Suprapubic skin (tissue), 4 donors: Measurements from ENCODE around the gene CCDC148. TPM values are rescaled to one million over a fixed set of nuclear protein-coding genes. Genes with fewer than 3 reads are reported as not detected.

Experiments
- DNase-seq, 2 donors: peaks; one replicate each; pipeline ENCODE4 v3.0.0-alpha.2; 2019; ENCODE audit warnings: low spot score in 2 of 2
- H3K27ac ChIP-seq: fragments of 200-600 bp; sonication (generic); one replicate; pipeline ENCODE4 v1.5.1; 2019
- H3K27me3 ChIP-seq: fragments of 200-600 bp; sonication (generic); one replicate; pipeline ENCODE4 v1.5.1; 2019
- H3K36me3 ChIP-seq: fragments of 200-600 bp; sonication (generic); one replicate; pipeline ENCODE4 v1.5.1; 2019
- H3K4me1 ChIP-seq: fragments of 200-600 bp; sonication (generic); one replicate; pipeline ENCODE4 v1.5.1; 2019
- H3K4me3 ChIP-seq: fragments of 200-600 bp; sonication (generic); one replicate; pipeline ENCODE4 v1.5.1; 2019; ENCODE audit warnings: mild to moderate bottlenecking
- H3K9me3 ChIP-seq: fragments of 200-600 bp; sonication (generic); one replicate; pipeline ENCODE4 v1.5.1; 2019
- EP300 ChIP-seq: sonication (generic); formaldehyde crosslinking; IDR thresholded peaks from one replicate; pipeline ENCODE4 v1.6.1; 2017; ENCODE audit warnings: antibody characterized with exemption
- POLR2A ChIP-seq, 2 donors: fragments of 450-650 bp; IDR thresholded peaks; one replicate each; pipeline ENCODE4 v1.6.1; 2017; ENCODE audit warnings: antibody characterized with exemption in 2 of 2, mild to moderate bottlenecking in 2 of 2, moderate library complexity in 2 of 2
- POLR2AphosphoS5 ChIP-seq, 3 donors: sonication (generic); formaldehyde crosslinking; IDR thresholded peaks; one replicate each; pipeline ENCODE4 v1.6.1; 2017; ENCODE audit warnings: antibody characterized with exemption in 3 of 3
- WGBS: methylation state at CpG from one replicate; pipeline ENCODE4 v1.1.5; 2018; 5-methylcytosine and 5-hydroxymethylcytosine counted together
- total RNA-seq, 4 donors: library from RNA; depleted of rRNA; stranded (reverse); fragments of >200 nt; gene quantifications; one replicate each; pipeline ENCODE4 v1.1.0, GENCODE V29; 2016
- TF ChIP-seq, protein P1 (sequence below), 2 donors: fragments of 200-600 bp in 1 of 2; fragments of 450-650 bp in 1 of 2; sonication (generic) in 1 of 2; IDR thresholded peaks; one replicate each; pipeline ENCODE4 v1.5.1; 2016 to 2019; ENCODE audit warnings: antibody characterized with exemption in 2 of 2, mild to moderate bottlenecking in 1 of 2, moderate library complexity in 1 of 2

Gene CCDC148
- total RNA-seq, 4 donors from 2014 or later: 0.29 to 0.72 (median 0.42) TPM; not detected in 1

- Histone ChIP-seq H3K27me3 (no peaks in the 10 kb centered on the region), H3K9me3 (no peaks in the 10 kb centered on the region), H3K36me3 (no peaks in the 10 kb centered on the region), H3K4me3 (no peak overlapping the region), H3K4me1 (peaks cover 9% of the 10 kb centered on the region), H3K27ac (no peak overlapping the region)
- WGBS: 72% methylated on average over 2 of the region's 2 CpGs
- DNase-seq: no peak
- no peak for TF ChIP-seq POLR2AphosphoS5 (IDR thresholded peaks at IDR 0.05)
Measured at GRCh38 chr2:158194229-158194628, 262.3 kb downstream of the CCDC148 start.

DNA sequence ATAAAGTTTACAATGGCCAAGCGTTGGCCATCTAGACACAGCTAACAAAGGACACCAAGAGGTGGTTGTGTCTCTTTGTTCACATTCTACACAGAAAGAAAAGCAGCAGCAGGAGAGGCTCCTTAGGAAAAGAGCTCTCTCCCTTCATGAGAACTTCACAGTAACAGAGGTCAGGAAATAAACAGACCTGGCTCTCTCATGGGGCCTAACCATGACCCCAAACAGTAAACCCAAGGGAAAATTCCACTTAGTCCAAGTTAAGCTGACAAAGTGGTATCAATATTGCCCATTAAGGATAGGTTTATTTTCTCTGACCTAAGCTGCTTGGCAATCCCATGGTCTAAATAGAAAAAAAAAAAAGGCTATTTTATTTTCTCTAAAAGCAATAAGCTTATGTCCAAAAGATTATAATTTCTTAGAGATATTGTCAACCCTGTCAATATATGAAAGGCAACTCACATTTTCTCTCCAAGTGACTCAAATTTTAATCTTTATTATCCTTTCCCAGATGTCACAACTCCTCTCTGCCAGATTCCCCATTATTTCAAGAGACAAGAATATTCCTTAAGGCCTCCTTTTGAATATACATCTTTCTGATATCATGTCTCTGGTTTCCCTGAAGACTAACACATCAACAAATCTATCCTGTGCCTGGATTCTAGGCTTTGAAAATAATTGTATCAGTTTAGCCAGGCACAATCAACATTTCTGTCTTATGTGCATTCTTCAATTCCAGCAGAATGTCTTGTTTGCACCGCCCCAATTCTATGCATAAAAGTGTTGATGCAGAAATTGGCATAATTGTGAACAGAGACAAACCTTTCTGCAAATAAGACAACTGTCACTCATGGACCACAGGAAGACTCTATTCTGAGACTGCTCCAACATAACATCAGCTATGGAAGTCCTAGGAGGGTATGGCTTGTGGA is 263.8 kb downstream of the CCDC148 start:
- WGBS: 100% methylated on average over 2 of the region's 2 CpGs
- H3K27me3 ChIP-seq: no peaks in the 10 kb centered on the region
- DNase-seq: no peak
- H3K4me3 ChIP-seq: no peak overlapping the region
- H3K4me1 ChIP-seq: peaks cover 9% of the 10 kb centered on the region
- H3K27ac ChIP-seq: no peak overlapping the region
- H3K9me3 ChIP-seq: no peaks in the 10 kb centered on the region
- no peaks in the 10 kb centered on the region for H3K36me3 ChIP-seq
- TF ChIP-seq, protein P1, sequence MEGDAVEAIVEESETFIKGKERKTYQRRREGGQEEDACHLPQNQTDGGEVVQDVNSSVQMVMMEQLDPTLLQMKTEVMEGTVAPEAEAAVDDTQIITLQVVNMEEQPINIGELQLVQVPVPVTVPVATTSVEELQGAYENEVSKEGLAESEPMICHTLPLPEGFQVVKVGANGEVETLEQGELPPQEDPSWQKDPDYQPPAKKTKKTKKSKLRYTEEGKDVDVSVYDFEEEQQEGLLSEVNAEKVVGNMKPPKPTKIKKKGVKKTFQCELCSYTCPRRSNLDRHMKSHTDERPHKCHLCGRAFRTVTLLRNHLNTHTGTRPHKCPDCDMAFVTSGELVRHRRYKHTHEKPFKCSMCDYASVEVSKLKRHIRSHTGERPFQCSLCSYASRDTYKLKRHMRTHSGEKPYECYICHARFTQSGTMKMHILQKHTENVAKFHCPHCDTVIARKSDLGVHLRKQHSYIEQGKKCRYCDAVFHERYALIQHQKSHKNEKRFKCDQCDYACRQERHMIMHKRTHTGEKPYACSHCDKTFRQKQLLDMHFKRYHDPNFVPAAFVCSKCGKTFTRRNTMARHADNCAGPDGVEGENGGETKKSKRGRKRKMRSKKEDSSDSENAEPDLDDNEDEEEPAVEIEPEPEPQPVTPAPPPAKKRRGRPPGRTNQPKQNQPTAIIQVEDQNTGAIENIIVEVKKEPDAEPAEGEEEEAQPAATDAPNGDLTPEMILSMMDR (IDR thresholded peaks at IDR 0.05): no peak
- no peak for TF ChIP-seq POLR2A (IDR thresholded peaks at IDR 0.05)
- TF ChIP-seq POLR2AphosphoS5 (IDR thresholded peaks at IDR 0.05): no peak
- no peak for TF ChIP-seq EP300

DNA sequence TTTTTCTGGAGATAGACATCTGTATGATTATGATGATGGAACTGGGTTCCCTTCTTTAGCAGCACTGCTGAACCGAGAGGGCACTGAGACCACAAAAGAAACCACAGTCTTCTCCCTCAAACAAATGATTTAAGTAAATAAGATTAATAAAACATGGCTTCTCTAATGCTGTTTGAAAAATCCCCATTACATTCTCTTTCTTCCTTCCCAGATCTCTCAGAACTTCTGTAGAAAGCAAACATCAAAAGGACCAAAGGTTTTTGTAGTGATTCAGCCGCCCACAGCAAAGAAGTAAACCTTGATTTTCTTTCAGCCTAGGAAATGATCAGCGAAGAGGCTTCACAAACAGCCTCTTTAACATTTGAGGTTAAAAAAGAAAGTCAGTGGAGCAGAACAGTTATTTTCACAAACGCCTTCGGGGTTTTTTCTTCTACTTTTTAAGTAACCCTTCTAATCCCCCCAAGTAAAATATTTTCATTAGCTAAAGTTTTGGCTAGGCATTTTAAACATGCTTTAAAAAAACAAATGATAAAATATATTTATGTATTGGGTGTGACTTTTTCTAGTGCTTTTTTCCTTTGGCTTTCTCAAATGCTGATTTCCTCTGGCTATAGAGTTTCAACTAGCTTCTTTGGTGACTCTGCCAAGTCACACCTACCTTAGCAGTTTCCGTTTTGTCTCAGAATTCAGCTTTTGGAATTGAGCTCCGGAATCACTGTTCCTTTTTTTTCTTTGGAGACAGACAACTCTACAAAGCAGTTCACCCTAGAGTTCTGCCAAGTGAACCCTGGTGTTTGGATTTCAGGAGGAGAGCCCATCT is 265.3 kb downstream of the CCDC148 start:
- TF ChIP-seq, protein P1 (IDR thresholded peaks at IDR 0.05): no peak
- TF ChIP-seq POLR2AphosphoS5 (IDR thresholded peaks at IDR 0.05) (no peak), POLR2A (IDR thresholded peaks at IDR 0.05) (no peak), EP300 (no peak)
- WGBS: 10% methylated on average over 7 of the region's 7 CpGs
- DNase-seq: no peak
- Histone ChIP-seq H3K36me3 (no peaks in the 10 kb centered on the region), H3K27me3 (no peaks in the 10 kb centered on the region), H3K4me1 (peaks cover 9% of the 10 kb centered on the region), H3K9me3 (no peaks in the 10 kb centered on the region), H3K4me3 (peak overlapping the region; percentile 7), H3K27ac (no peak overlapping the region)

- H3K4me1 ChIP-seq: peaks cover 9% of the 10 kb centered on the region
Measured at GRCh38 chr2:158189526-158189925, 267.0 kb downstream of the CCDC148 start.

GRCh38 chr2:158187908-158188307 is 268.6 kb downstream of the CCDC148 start:
- no peak overlapping the region for H3K27ac ChIP-seq
- H3K4me1 ChIP-seq: peaks cover 12% of the 10 kb centered on the region
- no peak overlapping the region for H3K4me3 ChIP-seq
- TF ChIP-seq, protein P1 (IDR thresholded peaks at IDR 0.05): no peak
- no peak for TF ChIP-seq POLR2AphosphoS5 (IDR thresholded peaks at IDR 0.05)
- TF ChIP-seq POLR2A (IDR thresholded peaks at IDR 0.05): no peak
- TF ChIP-seq EP300: no peak
- no peaks in the 10 kb centered on the region for H3K36me3 ChIP-seq
- 73% methylated on average over 1 of the region's 1 CpG for WGBS
- DNase-seq: no peak
- H3K9me3 ChIP-seq: no peaks in the 10 kb centered on the region
- H3K27me3 ChIP-seq: no peaks in the 10 kb centered on the region

More at GRCh38 chr2:158189526-158189925, 267.0 kb downstream of the CCDC148 start:
- H3K4me3 ChIP-seq: no peak overlapping the region
- H3K36me3 ChIP-seq: no peaks in the 10 kb centered on the region
- H3K27me3 ChIP-seq: no peaks in the 10 kb centered on the region
- TF ChIP-seq POLR2AphosphoS5 (IDR thresholded peaks at IDR 0.05) (no peak), POLR2A (IDR thresholded peaks at IDR 0.05) (no peak), EP300 (no peak)
- TF ChIP-seq, protein P1 (IDR thresholded peaks at IDR 0.05): no peak
- no peak for DNase-seq
- no peak overlapping the region for H3K27ac ChIP-seq
- no peaks in the 10 kb centered on the region for H3K9me3 ChIP-seq
